Measurements from ENCODE around the gene TPM1.

The TPM1 gene

DNA sequence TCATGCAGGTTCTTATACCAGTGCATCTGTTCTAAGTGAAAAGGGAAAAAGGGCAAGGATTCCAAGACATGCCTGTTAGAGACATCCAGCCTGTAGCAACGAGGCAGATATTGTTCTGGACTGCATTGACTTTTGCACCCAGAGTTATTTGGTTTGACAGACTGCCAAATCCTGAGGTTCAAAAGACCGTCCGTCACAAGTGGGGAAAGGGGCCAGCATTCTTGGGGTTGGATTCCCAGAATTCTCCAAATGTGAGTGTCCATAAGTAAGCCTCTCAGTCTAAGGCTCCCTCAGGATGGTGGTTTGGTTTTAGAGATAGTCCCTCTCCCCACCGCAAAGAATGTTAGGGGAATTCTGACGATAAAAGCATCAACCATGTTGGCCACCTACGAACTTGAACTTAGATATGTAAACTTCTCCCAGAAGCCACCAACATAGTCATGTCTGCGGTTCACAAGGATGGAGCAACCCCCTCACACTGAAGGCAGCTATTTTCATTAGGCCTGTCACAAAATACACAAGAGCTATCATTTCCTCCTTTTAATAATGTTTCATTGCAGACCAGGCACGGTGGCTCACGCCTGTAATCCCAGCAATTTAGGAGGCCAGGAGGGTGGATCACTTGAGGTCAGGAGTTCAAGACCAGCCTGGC, 65.5 kb downstream of the TPM1 start:
- Histone ChIP-seq H3K36me3 (ENCODE audit: insufficient read depth) (no peaks in the 10 kb centered on the region), H3K4me3 (IDR thresholded peaks at IDR 0.05; ENCODE audit: insufficient read depth, low read depth, low read length) (no peak overlapping the region), H3K9ac (no peak overlapping the region), H3K4me1 (ENCODE audit: low read depth, poor library complexity, severe bottlenecking) (no peaks in the 10 kb centered on the region), H3K27ac (no peak overlapping the region), H3K79me2 (ENCODE audit: insufficient read depth, low read depth) (no peaks in the 10 kb centered on the region), H3K4me2 (no peak overlapping the region), H3K27me3 (ENCODE audit: insufficient read depth, low read depth) (no peaks in the 10 kb centered on the region), H4K20me1 (ENCODE audit: insufficient read depth) (no peaks in the 10 kb centered on the region), H2AFZ (ENCODE audit: low read depth) (no peak overlapping the region)
- TF ChIP-seq, protein P1, sequence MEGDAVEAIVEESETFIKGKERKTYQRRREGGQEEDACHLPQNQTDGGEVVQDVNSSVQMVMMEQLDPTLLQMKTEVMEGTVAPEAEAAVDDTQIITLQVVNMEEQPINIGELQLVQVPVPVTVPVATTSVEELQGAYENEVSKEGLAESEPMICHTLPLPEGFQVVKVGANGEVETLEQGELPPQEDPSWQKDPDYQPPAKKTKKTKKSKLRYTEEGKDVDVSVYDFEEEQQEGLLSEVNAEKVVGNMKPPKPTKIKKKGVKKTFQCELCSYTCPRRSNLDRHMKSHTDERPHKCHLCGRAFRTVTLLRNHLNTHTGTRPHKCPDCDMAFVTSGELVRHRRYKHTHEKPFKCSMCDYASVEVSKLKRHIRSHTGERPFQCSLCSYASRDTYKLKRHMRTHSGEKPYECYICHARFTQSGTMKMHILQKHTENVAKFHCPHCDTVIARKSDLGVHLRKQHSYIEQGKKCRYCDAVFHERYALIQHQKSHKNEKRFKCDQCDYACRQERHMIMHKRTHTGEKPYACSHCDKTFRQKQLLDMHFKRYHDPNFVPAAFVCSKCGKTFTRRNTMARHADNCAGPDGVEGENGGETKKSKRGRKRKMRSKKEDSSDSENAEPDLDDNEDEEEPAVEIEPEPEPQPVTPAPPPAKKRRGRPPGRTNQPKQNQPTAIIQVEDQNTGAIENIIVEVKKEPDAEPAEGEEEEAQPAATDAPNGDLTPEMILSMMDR (conservative IDR thresholded peaks at IDR 0.05; ENCODE audit: low read depth, low read length): no peak

DNA sequence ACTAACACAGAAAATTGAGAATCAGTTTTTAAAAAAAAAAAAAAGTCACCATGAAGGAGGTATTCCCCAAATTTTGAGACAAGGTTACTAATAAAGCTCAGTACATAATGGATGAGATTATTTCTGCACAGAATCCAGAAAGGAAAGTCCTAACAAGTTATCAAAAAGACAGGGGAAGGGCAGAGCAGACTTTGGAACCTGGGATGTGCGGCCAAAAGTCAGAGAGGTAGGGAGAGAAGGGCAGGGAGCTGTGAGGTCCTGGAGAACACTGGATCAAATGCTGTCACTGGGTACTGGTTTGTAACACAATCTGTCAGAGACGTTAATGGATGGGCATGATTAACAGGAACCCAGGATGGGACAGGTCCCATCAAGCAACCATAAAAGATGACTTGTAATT, 67.0 kb downstream of the TPM1 start:
- Histone ChIP-seq H4K20me1 (ENCODE audit: insufficient read depth) (no peaks in the 10 kb centered on the region), H3K36me3 (ENCODE audit: insufficient read depth) (no peaks in the 10 kb centered on the region), H3K79me2 (ENCODE audit: insufficient read depth, low read depth) (no peaks in the 10 kb centered on the region), H3K27ac (no peak overlapping the region), H3K4me2 (no peak overlapping the region), H3K27me3 (ENCODE audit: insufficient read depth, low read depth) (no peaks in the 10 kb centered on the region), H3K9ac (no peak overlapping the region), H3K4me3 (IDR thresholded peaks at IDR 0.05; ENCODE audit: insufficient read depth, low read depth, low read length) (no peak overlapping the region), H2AFZ (ENCODE audit: low read depth) (no peak overlapping the region), H3K4me1 (ENCODE audit: low read depth, poor library complexity, severe bottlenecking) (no peaks in the 10 kb centered on the region)
- TF ChIP-seq, protein P1 (conservative IDR thresholded peaks at IDR 0.05; ENCODE audit: low read depth, low read length): no peak

DNA sequence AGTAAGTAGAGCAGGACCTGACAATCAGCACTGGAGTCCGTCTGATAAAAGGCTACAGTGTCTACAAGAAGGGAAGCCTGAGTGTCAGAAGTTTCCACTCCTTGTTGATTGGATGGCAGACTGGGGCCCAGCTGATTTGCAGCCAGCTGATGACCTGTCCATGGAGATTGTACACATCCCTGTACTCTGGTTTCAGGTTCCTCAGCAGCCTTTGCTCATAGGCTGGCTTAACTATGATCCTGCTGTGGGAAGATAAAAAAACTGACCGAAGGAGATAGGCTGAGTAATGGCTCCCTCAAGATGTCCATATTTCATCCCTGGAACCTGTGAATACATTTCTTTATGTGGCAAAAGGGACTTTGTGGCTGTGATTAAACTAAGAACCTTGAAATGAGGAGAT, 67.4 kb downstream of the TPM1 start:
- H4K20me1 ChIP-seq (ENCODE audit: insufficient read depth): no peaks in the 10 kb centered on the region
- no peaks in the 10 kb centered on the region for H3K36me3 ChIP-seq (ENCODE audit: insufficient read depth)
- no peaks in the 10 kb centered on the region for H3K79me2 ChIP-seq (ENCODE audit: insufficient read depth, low read depth)
- no peak overlapping the region for H3K9ac ChIP-seq
- no peaks in the 10 kb centered on the region for H3K27me3 ChIP-seq (ENCODE audit: insufficient read depth, low read depth)
- TF ChIP-seq, protein P1 (conservative IDR thresholded peaks at IDR 0.05; ENCODE audit: low read depth, low read length): no peak
- no peak overlapping the region for H2AFZ ChIP-seq (ENCODE audit: low read depth)
- no peak overlapping the region for H3K27ac ChIP-seq
- no peak overlapping the region for H3K4me2 ChIP-seq
- H3K4me1 ChIP-seq (ENCODE audit: low read depth, poor library complexity, severe bottlenecking): no peaks in the 10 kb centered on the region
- no peak overlapping the region for H3K4me3 ChIP-seq (IDR thresholded peaks at IDR 0.05; ENCODE audit: insufficient read depth, low read depth, low read length)

- Histone ChIP-seq H2AFZ (ENCODE audit: low read depth) (no peak overlapping the region), H3K9ac (no peak overlapping the region), H3K4me1 (ENCODE audit: low read depth, poor library complexity, severe bottlenecking) (no peaks in the 10 kb centered on the region), H3K79me2 (ENCODE audit: insufficient read depth, low read depth) (no peaks in the 10 kb centered on the region), H3K4me3 (IDR thresholded peaks at IDR 0.05; ENCODE audit: insufficient read depth, low read depth, low read length) (no peak overlapping the region), H3K4me2 (no peak overlapping the region), H3K27ac (no peak overlapping the region), H4K20me1 (ENCODE audit: insufficient read depth) (no peaks in the 10 kb centered on the region), H3K27me3 (ENCODE audit: insufficient read depth, low read depth) (no peaks in the 10 kb centered on the region), H3K36me3 (ENCODE audit: insufficient read depth) (no peaks in the 10 kb centered on the region)
- TF ChIP-seq, protein P1 (conservative IDR thresholded peaks at IDR 0.05; ENCODE audit: low read depth, low read length): no peak
Observed at GRCh38 chr15:63110428-63111026, 68.0 kb downstream of the TPM1 start.

Data from KMS-11 (cell line).